Stimulated activated naive CD8-positive, alpha-beta T cell treated with anti-CD3 and anti-CD28 coated beads, Interleukin-15, amount 100 ng/mL, for 72 hours (primary cell): ENCODE data around the gene SIDT2.
"Not testable (repeated sequence)": the region's sequence is repeated elsewhere in the genome, so short reads cannot be mapped to it uniquely, and the experiment has no call there.

ENCODE experiments used
- ATAC-seq: fragments of 150-1000 bp; cut with Tn5 transposase; 2 replicates; pipeline ENCODE4 v1.10.0; 2021; ENCODE audit warnings: mild to moderate bottlenecking, moderate library complexity
- DNase-seq, 2 donors: peaks; one replicate each; pipeline ENCODE4 v3.0.0; 2021 to 2022
- H3K27ac Mint-ChIP-seq, 2 donors: one replicate each; pipeline ENCODE4 v1.8.0; 2022; ENCODE audit warnings: mild to moderate bottlenecking in 2 of 2, mixed read lengths in 2 of 2, moderate library complexity in 2 of 2
- H3K27me3 Mint-ChIP-seq: one replicate; pipeline ENCODE4 v1.8.0; 2022; ENCODE audit warnings: mixed read lengths
- H3K4me1 Mint-ChIP-seq: one replicate; pipeline ENCODE4 v1.8.0; 2022; ENCODE audit warnings: mild to moderate bottlenecking, mixed read lengths
- H3K4me3 Mint-ChIP-seq, 2 donors: one replicate each; pipeline ENCODE4 v1.8.0; 2022; ENCODE audit warnings: mild to moderate bottlenecking in 2 of 2, mixed read lengths in 2 of 2, moderate library complexity in 1 of 2
- H3K9me3 Mint-ChIP-seq, 2 donors: one replicate each; pipeline ENCODE4 v1.8.0; 2022; ENCODE audit warnings: mixed read lengths in 2 of 2

SIDT2 gene

DNA sequence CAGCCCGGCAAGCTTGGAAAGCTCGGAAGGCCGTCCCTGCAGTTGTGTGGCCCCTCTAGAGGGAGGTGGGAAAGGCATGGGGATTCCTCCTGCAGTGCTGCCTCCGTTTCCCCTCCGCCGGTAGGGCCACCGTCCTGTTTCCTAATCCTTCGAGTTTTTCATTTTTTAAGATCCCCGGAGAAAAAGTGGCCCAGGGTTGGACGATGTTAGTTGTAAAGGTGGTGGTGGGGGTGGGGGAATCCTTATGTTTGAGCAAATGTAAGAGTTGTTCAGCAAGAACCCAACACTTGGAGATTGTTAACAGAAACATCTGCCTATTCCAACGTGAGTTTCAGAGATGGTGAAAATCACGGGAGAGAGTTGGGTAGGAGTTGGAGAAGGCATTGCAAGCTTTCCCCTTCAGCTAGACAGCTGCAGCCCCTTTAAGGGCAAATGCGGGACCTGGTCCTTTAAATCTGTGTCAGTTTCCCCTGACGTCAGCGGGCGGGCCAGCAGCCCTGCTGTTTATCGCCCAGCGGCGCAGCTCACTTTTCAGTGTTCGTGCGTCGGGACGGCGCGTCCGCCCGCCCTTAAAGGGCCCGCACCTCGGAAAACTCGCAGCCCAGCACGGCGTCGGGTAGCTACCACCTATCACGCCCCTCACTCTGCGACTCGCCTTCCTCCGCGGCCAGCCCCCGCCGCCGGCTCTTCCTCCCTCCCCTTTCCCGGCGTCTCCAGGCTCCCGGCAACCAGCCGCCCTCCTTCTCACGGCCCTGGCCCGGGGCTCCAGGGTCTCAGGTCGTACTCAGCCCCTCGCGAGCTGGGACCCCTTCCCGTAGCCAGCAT is at the start of gene SIDT2:
SIDT2 (plus strand) TSS at position 534 of the 825 bp plus-strand sequence. CDS start 521 bp downstream, outside the sequence.
- Mint-ChIP-seq H3K4me3 (peak within 1 kb of the TSS; percentile 95), H3K4me1 (peaks cover 33% of the 10 kb centered on the region), H3K9me3 (no peaks in the 10 kb centered on the region), H3K27me3 (no peaks in the 10 kb centered on the region), H3K27ac (peak within 1 kb of the TSS; percentile 87 to 92)
- ATAC-seq (peak; percentile 98), DNase-seq (peak; percentile 84 to 89)

DNA sequence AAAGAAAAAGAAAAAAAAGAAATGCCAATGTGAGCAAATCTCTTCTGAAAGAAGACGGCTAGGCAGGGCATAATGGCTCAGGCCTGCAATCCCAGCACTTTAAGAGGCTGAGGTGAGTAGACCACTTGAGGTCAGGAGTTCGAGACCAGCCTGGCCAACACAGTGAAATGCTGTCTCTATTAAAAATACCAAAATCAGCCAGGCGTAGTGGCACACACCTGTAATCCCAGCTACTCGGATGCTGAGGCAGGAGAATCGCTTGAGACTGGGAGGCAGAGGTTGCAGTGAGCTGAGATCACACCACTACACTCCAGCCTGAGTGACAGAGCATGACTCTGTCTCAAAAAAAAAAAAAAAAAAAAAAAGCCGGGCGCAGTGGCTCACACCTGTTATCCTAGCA is 48.1 kb upstream of the SIDT2 start:
- DNase-seq, H3K9me3 Mint-ChIP-seq, H3K27ac Mint-ChIP-seq, H3K27me3 Mint-ChIP-seq, H3K4me1 Mint-ChIP-seq, H3K4me3 Mint-ChIP-seq, ATAC-seq: not testable (repeated sequence)

DNA sequence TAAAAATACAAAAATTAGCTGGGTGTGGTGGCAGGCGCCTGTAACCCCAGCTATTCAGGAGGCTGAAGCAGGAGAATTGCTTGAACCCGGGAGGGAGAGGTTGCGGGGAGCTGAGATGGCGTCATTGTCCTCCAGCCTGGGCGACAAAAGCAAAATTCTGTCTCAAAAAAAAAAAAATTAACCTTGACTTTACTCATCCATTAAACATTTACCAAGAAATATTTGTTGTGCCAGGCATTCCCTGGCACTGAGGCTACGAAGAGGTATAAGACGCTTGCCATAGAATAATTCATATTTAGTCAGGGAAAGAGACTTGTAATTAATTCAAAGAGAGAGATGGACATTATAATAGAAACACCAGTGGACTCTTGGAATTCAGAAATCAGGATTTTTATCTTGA is 47.7 kb upstream of the SIDT2 start:
- Mint-ChIP-seq H3K4me3 (no peak overlapping the region), H3K9me3 (no peaks in the 10 kb centered on the region), H3K27me3 (peaks cover 7% of the 10 kb centered on the region), H3K4me1 (no peaks in the 10 kb centered on the region), H3K27ac (no peak overlapping the region)
- ATAC-seq: no peak
- no peak for DNase-seq

DNA sequence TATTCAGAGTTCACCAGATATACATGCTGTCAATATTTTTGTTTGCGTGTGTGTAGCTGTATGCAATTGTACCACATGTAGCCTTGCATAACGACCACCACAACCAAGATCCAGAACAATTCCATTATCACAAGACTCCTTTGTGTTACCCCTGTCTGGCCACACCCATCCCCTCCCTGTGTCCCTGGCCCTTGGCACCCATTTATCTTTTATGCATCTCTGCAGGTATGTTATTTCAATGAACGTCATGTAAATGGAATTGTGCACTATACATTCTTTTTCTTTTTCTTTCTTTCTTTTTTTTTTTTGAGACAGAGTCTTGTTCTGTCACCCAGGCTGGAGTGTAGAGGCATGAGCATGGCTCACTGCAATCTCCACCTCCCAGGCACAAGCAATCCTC is 44.1 kb upstream of the SIDT2 start:
- Mint-ChIP-seq H3K9me3 (no peaks in the 10 kb centered on the region), H3K4me3 (no peak overlapping the region), H3K27me3 (peaks cover 7% of the 10 kb centered on the region), H3K27ac (no peak overlapping the region), H3K4me1 (no peaks in the 10 kb centered on the region)
- ATAC-seq: no peak
- DNase-seq: no peak

DNA sequence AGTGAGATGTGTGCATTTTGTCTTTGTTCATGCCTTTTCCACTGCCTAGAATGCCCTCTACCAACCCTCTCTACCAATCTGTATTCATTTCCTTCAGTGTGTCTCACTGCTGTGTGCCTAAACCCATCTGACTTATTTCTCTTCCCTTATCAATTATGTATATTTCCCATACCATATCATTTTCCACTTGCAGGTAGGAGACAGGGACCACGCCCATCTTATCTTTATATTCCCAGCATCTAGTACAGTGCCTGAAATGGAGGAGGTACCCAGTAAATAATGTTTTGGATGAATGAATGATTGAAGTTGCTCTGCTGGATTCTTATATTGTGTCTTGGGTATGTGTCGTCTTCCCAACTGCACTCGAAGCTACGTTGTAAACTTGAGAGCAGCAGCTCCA is 43.6 kb upstream of the SIDT2 start:
- H3K27ac Mint-ChIP-seq, H3K4me3 Mint-ChIP-seq, ATAC-seq, H3K4me1 Mint-ChIP-seq, DNase-seq, H3K9me3 Mint-ChIP-seq: not testable (repeated sequence)
- H3K27me3 Mint-ChIP-seq: peaks cover 12% of the 10 kb centered on the region

DNA sequence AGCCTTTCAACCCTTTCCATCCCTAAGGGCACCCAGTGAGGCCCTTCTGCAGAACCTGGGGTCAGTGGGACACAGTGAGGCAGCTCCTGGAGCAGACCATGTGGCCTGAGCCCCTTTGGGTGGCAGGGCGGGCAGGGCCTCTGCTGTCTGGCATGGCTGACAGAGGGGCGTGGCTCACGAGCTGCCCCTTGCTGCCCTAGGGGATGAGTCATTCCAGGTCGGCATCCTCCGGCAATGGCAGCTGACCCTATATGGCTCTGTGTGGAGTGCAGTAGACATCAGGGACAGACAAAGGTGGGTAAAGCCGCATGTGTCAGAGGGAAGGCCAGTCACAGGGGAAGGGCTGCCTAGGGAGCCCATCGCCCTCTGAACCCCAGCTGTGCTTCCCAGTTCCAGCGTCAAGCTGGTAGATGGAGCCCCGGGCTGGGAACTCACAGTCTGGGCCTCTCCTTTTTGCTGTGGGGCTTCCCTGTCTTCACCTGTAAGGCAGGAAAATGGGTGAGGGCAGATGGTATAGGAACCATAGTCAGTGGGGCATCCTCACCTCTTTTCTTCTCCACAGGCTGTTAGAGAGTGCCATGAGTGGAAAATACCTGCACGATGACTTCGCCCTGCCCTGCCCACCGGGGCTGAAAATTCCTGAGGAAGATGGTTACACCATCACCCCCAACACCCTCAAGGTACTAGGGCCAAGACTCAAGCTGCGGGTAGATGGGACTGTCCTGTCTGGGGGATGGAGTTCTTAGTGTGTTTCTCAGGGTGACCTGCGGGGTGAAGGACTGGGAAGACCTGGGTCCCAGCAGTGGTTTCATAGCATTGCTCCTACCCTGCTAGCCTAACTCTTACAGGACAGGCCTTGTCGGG is 41.1 kb upstream of the SIDT2 start:
- H3K4me1 Mint-ChIP-seq, H3K4me3 Mint-ChIP-seq, DNase-seq, H3K9me3 Mint-ChIP-seq, ATAC-seq, H3K27ac Mint-ChIP-seq: not testable (repeated sequence)
- H3K27me3 Mint-ChIP-seq: peaks cover 35% of the 10 kb centered on the region

DNA sequence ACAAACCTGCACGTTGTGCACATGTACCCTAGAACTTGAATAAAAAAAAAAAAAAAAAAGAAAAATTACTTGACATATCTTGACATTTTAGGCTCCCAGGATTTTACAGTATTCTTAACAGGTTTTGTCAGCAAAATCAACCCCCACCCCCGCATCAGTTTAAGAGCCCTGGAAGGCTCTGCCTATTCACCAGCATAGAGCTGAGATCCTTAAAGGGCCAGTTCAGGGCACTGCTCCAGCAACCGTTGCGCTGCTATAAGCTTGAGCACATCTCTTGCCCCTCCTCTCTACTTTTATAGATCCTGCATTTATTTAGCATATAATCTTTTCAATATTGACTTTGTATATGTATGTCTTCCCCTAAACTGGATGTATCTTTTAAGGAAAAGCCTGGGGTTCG is 35.2 kb upstream of the SIDT2 start:
- ATAC-seq (peak; percentile 67), DNase-seq (peak in 1 of 2 donors; percentile 27)
- Mint-ChIP-seq H3K4me3 (peak overlapping the region; percentile 92 to 98), H3K27ac (peak overlapping the region; percentile 93 to 95), H3K27me3 (peaks cover 35% of the 10 kb centered on the region), H3K4me1 (peaks cover 42% of the 10 kb centered on the region), H3K9me3 (no peaks in the 10 kb centered on the region)

DNA sequence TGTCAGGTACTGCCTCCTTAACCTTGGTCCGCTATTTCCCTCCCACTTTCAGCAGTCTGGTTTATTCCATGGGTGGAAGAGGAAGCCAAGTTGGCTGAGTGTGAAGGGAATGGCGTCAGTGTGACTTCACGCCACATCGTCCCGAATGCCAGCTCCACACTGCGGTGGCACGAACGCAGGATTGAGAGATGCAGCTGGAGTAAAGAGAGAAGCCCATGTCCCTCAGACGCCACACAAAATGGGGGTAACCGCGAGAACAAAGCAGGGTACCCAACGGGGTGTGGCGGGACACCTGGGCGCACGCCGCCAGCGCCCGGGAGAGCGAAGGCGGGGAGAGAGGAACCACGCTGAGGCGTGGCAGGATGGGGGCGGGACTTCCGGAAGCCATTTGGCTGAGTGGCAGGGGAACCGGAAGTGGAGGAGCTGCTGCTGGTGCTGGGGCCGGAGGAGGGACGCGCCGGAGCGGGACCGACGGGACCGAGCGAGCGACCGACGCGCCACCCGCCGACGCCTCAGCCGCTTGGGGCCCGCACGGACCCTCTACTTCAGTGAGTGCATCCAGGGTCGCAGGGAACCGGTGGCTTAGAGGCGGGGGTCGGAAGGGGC is 34.6 kb upstream of the SIDT2 start, which contains the start of gene PAFAH1B2:
PAFAH1B2 (plus strand) TSS at position 417 of the 606 bp plus-strand sequence. CDS start 8,161 bp downstream, outside the sequence.
- H3K4me1 Mint-ChIP-seq: peaks cover 42% of the 10 kb centered on the region
- H3K27me3 Mint-ChIP-seq: peaks cover 32% of the 10 kb centered on the region
- peak within 1 kb of the TSS; percentile 95 to 98 for H3K27ac Mint-ChIP-seq
- H3K4me3 Mint-ChIP-seq: peak within 1 kb of the TSS; percentile 92 to 98
- ATAC-seq: peak; percentile 97
- peak; percentile 93 to 95 for DNase-seq
- no peaks in the 10 kb centered on the region for H3K9me3 Mint-ChIP-seq

DNA sequence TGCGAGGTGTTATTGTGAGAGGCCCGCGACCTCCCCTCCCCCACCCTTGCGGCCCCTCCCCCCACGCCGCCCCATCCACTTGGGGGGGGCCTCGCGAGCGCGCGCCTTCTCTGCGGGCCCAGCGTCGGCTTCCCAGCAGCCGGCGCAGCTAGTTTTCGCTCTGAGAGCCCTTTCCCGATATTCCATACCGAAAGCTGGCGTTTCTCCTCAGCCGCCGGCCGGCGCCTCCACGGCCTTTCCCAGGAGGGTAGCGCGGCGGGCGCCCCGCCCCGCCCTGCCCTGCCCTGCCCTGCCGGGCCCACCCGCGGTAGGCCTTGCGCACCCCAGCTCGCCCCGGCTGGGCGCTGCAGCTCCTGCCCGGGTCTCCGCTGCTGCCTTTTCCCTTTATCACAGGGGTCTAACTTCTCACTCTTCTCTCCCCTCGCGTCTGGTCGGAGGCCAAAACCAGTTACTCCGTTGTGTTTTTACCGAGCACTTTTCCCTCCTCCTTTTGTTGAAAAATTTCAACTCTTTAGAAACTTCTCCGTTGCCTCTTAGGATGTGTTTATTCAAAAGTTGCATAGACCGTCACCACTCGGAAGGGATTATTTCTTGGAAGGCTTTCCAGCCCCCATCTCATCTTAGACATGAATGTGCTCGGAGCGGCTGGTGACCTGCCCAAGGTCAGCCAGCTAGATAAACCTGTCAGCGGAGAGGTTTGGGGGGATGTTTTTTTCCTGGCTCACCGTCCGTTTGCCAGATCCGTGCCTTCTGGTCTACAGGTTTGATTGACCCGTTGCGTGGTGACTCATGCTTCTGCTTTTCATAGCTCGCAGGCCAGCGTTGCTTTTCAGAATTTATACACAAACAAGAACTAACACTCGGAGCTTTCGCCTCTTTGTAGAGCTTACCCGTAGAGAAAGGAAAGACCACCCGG is 33.8 kb upstream of the SIDT2 start:
- Mint-ChIP-seq H3K9me3 (no peaks in the 10 kb centered on the region), H3K4me3 (peak overlapping the region; percentile 92 to 98), H3K27me3 (peaks cover 25% of the 10 kb centered on the region), H3K27ac (peak overlapping the region; percentile 90 to 98), H3K4me1 (peaks cover 42% of the 10 kb centered on the region)
- DNase-seq: peak; percentile 39 to 46
- ATAC-seq: peak; percentile 73

DNA sequence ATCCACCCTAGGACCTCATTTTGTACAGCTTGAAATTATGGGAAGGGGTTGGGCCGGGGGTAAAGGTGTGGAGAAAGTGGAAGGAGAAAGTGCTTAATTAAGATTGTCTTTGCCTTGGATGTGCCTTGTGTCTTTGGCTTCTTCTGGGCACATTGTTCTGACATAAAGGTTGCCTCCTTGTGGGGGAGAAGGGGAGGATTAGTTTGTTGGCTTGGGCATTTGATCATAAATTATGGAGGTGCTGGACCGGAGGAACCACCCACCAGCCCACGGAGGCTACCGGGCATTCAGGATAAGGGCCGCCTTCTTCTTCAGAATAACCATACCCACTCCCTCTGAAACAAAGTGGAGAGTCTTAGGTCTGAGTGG is 33.2 kb upstream of the SIDT2 start:
- Mint-ChIP-seq H3K27ac (peak overlapping the region; percentile 90 to 98), H3K27me3 (peaks cover 18% of the 10 kb centered on the region), H3K4me1 (peaks cover 42% of the 10 kb centered on the region), H3K9me3 (no peaks in the 10 kb centered on the region), H3K4me3 (peak overlapping the region; percentile 92 to 98)
- ATAC-seq: no peak
- peak in 1 of 2 donors; percentile 3 for DNase-seq

DNA sequence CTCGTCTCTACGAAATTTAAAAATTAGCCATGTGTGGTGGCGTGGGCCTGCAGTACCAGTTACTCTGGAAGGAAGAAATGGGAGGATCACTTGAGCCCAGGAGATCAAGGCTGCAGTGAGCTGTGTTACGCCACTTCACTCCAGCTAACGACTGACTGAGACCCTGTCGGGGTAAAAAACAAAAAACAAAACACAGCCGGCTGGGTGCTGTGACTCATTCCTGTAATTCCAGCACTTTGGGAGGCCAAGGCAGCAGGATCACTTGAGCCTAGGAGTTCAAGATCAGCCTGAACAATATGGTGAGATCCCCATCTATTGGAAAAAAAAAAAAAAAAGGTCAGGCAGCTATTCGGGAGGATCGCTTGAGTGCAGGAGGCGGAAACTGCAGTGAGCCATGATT is 32.0 kb upstream of the SIDT2 start:
- Mint-ChIP-seq H3K27ac (no peak overlapping the region), H3K9me3 (no peaks in the 10 kb centered on the region), H3K27me3 (peaks cover 7% of the 10 kb centered on the region), H3K4me3 (peak overlapping the region; percentile 92 to 98), H3K4me1 (peaks cover 42% of the 10 kb centered on the region)
- DNase-seq (no peak), ATAC-seq (no peak)

DNA sequence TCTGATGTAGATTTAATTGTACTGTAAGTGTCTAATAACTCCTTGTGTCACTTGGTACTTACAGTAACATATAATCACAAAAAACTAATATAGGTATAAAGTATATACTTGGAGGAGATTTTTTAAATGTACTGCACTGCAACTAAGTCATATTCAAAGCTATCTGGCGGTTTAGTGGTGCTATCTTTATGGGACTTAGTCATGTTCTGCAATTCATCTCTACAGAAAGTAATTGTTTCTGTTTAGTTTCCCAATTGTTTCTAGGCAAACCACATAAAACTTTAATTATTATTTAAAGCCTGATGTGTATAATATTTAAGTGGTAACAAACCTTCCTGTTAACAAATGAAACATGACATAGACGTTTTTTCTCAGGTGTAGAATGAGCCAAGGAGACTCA is 26.5 kb upstream of the SIDT2 start:
- Mint-ChIP-seq H3K4me3 (no peak overlapping the region), H3K27me3 (no peaks in the 10 kb centered on the region), H3K9me3 (no peaks in the 10 kb centered on the region), H3K27ac (no peak overlapping the region), H3K4me1 (peaks cover 18% of the 10 kb centered on the region)
- ATAC-seq (no peak), DNase-seq (no peak)

DNA sequence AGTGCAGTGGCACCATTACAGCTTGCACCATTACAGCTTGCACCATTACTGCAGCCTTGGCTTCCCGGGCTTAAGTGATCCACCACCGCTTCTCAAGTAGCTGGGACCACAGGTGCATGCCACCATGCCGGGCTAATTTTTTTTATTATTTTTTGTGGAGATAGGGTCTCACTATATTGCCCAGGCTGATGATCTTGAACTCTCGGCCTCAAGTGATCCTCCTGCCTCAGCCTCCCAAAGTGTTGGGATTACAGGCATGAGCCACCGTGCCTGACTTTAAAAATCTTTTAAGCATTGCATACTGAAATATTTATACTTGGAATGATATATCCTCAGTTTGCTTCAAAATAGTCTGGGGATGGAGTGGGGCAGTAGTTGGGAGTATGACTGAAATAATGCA is 24.1 kb upstream of the SIDT2 start:
- peaks cover 15% of the 10 kb centered on the region for H3K4me1 Mint-ChIP-seq
- no peaks in the 10 kb centered on the region for H3K27me3 Mint-ChIP-seq
- no peak for ATAC-seq

DNA sequence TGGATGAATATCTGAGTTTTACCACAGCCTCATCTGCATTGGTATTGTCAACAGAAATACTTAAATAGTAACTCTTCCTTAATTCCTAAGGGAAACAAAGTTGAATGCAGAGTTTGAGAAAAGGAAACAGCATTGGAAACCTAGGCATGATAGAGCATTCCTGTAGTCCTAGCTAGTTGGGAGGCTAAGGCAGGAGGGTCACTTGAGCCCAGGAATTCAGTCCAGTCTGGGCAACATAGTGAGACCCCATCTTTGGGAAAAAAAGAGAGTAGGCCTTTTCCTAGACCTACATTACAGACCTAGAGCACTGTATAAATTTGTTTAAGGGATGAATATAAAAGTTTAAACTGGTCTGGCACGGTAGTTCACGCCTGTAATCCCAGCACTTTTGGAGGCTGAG is 21.0 kb upstream of the SIDT2 start:
- peak overlapping the region in 1 of 2 donors; percentile 37 for H3K27ac Mint-ChIP-seq
- DNase-seq (no peak), ATAC-seq (no peak)
- H3K9me3 Mint-ChIP-seq: no peaks in the 10 kb centered on the region
- H3K4me1 Mint-ChIP-seq: peaks cover 15% of the 10 kb centered on the region
- H3K27me3 Mint-ChIP-seq: no peaks in the 10 kb centered on the region
- no peak overlapping the region for H3K4me3 Mint-ChIP-seq

More for the DNA sequence above, 24.1 kb upstream of the SIDT2 start:
- DNase-seq: no peak
- Mint-ChIP-seq H3K4me3 (no peak overlapping the region), H3K27ac (no peak overlapping the region), H3K9me3 (no peaks in the 10 kb centered on the region)

DNA sequence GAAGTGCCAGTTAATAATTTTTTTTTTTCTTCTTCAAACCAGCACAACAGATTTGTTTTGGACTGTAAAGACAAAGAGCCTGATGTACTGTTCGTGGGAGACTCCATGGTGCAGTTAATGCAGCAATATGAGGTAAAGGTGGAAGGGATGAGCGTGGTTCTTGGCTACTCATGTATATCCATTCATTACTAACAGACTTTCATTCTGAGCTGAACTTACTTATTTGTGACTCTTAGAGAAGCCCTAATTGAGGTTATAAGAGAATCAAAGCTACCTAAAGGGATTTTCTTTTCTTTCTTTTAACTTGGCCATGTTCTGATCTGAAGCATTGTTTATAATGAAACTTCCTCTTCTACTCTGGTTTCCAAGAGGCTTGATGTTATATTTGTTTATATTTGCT is 18.7 kb upstream of the SIDT2 start:
- no peaks in the 10 kb centered on the region for H3K9me3 Mint-ChIP-seq
- H3K4me1 Mint-ChIP-seq: peaks cover 12% of the 10 kb centered on the region
- no peaks in the 10 kb centered on the region for H3K27me3 Mint-ChIP-seq
- no peak for ATAC-seq
- peak overlapping the region in 1 of 2 donors; percentile 42 for H3K27ac Mint-ChIP-seq
- no peak for DNase-seq
- H3K4me3 Mint-ChIP-seq: no peak overlapping the region
